Fibroblast of peridontal ligament (primary cell): ENCODE measurements around the gene GOSR1.
"Not testable (repeated sequence)": the region's sequence is repeated elsewhere in the genome, so short reads cannot be mapped to it uniquely, and the experiment has no call there.

Experiments used
- DNase-seq: peaks from one replicate; pipeline ENCODE4 v3.0.0-alpha.2; 2010; ENCODE audit errors: extremely low read depth

GOSR1 gene

DNA sequence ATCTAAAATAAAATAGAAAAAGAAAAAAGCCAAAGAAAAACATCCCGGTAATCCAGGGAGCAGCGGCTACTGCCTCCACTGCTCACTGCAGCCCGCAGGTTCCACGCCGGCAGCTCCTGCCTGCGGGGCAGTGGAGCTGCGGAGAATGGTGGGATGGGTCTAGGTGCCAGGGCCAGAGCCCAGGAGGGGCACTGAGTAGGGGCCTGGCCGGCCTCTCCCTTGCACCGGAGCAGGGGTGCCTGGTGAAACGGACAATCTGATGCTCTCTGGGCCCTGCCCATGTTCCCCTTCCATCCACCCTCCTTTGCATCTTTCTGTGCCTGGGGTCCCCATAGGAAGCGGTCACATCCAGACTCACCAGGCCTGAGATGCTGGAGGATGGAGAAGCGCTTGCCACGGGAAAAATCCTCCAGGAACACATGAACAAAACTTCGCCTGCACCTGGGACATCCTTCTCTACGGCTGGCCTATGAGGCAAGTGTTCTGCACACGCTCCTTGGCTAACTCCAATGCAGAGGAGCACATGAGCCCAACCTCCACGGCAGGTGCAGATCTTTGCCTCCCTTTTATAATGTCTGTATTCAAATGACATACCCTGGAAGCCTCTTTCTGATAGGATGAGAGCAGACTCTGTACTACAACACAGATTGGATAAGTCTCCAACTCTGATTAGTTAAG is 98.6 kb downstream of the GOSR1 start:
- not testable (repeated sequence) for DNase-seq

GRCh38 chr17:30576326-30576861 is 99.2 kb downstream of the GOSR1 start:
- DNase-seq, result no peak
